GM21825 (cell line): ENCODE results near the gene DTD1.

Experiments
- ATAC-seq: cut with Tn5 transposase; IDR thresholded peaks from one replicate; pipeline ENCODE4 v1.9.1; 2021; ENCODE audit warnings: mild to moderate bottlenecking, moderate library complexity; ENCODE audit not compliant: unreplicated experiment

Gene DTD1

DNA sequence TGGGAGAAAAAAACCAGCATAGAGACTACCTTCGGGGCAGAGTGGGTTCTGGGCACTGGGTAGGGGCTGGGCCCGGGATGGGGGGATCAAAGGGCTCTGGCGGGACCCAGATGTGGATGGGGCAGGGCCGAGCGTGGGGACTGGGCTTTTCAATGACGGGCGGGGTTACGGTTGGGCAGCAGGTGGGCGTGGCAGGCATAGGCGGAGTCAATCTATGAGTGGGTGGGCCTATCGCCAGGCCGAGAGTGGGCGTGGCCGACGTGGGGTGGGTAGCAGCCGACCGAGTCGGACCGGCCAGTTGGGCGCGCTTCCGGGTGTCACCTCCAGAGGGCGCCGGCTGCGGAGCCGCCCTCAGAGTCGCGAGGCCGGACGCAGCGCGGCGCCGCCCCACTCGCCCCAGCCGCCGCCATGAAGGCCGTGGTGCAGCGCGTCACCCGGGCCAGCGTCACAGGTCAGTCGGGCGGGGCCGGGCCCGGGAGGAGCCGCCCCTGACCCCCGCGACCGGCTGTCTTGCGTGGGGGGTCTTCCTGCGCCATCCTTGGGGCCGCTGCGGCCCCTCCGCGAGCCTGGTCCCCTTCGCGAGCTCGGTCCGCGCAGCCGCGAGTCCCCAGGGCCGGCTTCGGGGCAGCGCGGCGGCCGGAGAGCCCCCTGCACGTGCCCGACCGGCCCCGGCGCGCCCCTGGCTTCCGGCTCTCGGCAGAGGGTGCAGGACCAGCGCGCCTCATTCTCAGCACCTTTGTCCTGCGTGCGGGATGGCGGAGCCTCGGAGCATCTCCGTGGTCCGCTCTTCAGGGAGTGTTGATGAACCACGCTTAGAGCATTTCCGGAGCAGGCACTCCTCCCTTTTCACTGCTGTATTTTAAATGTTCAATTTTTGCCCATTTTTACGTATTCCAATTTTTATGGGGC lies at the start of gene DTD1:
Gene DTD1, plus strand, starts transcription at position 390 of the 909 bp plus-strand sequence. Its CDS starts 19 bp downstream, at position 409.
- peak; percentile 89 for ATAC-seq

GRCh38 chr20:18541741-18542140 lies 46.1 kb upstream of the DTD1 start:
- no peak for ATAC-seq

GRCh38 chr20:18543216-18543615 lies 44.6 kb upstream of the DTD1 start:
- no peak for ATAC-seq

- no peak for ATAC-seq
These were observed 43.9 kb upstream of the DTD1 start for GRCh38 chr20:18543932-18544331.

- ATAC-seq, result no peak
These were observed 42.3 kb upstream of the DTD1 start for GRCh38 chr20:18545566-18545965.

- ATAC-seq, result no peak
These were observed 39.4 kb upstream of the DTD1 start for GRCh38 chr20:18548465-18548864.

- no peak for ATAC-seq
These were observed 34.1 kb upstream of the DTD1 start for GRCh38 chr20:18553746-18554145.

DNA sequence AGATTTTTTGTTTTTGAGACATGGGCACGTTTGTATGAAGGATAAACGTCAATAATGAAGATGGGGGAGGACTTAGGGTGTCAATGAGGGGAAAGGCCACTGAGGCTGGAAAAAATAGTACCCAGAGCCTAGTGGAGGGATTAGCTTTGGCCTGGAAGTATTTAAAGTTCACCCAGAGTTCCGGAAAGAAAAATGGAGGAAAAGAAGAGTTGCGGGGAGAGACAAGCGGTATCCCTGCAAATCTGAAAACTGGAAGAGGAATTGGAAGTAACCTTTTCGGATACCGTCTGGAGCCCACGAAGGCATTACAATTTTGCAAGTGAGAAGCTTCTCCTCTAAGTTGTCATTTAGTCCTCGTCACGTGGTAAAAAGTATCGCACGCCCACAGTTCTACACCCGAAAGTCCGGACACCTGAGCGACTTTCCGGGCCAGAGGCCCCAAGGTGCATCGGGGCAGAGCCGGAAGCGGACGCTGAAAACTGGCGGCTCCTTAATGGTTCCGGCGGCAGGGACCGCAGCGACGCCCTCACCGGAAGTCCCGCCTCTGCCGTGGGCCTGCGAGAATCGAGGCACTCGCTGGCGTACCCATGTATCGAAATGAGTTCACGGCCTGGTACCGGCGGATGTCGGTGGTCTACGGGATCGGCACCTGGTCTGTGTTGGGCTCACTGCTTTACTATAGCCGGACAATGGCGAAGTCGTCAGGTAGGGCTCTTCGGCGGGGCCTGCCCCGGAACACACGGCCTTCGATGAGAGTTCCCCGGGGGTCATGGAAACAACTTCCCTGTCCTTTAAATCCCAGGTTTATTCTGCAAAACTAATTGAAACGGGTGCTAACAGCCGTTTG lies 20.7 kb upstream of the DTD1 start, which contains the start of gene SMIM26:
Gene SMIM26, plus strand, starts transcription at position 541 of the 847 bp plus-strand sequence. Its CDS starts 47 bp downstream, at position 588.
- ATAC-seq, result peak; percentile 99

DNA sequence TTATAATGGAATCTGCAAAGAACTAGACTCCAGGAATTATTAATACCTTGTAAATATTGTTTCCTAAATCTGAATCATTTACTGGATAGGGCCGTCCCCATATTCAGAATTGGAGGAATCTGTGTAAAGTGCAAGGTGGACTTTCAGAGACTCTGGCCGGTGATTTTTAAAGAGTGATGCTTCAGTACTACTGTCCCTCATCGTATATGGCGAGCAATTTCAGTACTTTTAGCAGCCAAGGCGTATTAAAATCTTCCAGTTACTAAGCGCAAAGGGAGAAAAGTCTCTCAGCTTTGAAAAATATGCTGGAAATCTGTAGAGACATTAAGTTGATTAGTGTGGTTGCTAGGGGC lies 20.1 kb upstream of the DTD1 start:
- ATAC-seq, result peak; percentile 17

DNA sequence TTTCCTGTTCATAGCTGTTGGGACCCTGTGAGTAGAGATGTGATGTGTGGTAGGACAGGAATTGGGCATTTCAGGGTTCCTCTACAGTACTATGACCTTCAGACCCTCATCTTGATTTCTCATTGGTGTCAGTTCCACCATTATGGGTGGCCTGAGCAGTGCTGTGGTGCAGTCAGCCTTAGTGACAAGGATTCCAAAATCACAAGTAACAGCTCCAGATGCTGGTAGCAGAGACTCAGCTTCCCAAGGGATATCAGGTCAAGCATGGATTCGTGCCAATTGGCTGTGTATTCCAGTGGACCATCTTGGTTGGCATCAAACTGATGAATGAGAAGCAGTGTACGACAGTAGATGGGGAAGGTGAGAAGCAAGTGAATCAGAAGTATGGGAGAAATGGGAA lies 16.8 kb upstream of the DTD1 start:
- ATAC-seq, result no peak

- no peak for ATAC-seq
These were observed 16.3 kb upstream of the DTD1 start for GRCh38 chr20:18571578-18571977.

GRCh38 chr20:18577942-18578341 lies 9.9 kb upstream of the DTD1 start:
- ATAC-seq, result no peak

- no peak for ATAC-seq
These were observed 9.3 kb upstream of the DTD1 start for GRCh38 chr20:18578581-18578980.

DNA sequence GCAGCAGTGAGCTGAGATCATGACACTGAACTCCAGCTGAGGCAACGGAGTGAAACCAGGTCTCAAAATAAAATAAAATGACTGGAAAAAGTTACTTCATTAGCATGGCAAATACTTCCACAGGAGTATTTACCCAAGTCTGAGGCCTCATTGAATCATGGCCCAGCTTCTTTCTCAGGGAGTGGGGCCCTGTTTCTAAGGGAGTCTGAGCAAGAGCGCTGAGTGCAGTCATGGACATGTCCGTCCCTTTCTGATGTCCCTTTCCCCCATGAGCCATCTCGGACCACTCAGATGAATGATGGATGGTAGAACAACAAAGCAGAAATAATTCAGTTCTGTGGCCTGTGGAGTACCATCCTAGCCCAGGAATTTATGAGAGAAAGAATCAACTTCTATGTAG lies 7.8 kb upstream of the DTD1 start:
- ATAC-seq, result no peak

- no peak for ATAC-seq
These were observed 2.7 kb upstream of the DTD1 start for GRCh38 chr20:18585134-18585533.

DNA sequence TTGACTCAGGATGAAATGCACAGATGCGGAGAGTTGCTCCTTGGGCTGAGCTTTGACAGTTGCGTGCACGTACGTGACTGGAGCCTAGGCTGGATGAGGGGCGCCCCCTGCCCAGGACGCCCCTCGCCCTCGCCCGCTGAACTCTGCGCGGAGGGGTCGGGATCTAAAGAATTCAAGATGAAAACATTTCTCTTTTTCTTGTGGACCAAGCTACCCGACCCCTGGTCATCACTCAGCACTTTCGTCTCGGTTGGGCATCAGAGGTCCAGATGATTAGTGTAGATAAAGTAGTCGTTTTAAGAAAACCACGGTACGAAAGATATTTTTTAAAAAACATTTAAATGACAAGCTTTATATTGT lies 700 bp downstream of the DTD1 start:
- peak; percentile 4 for ATAC-seq

DNA sequence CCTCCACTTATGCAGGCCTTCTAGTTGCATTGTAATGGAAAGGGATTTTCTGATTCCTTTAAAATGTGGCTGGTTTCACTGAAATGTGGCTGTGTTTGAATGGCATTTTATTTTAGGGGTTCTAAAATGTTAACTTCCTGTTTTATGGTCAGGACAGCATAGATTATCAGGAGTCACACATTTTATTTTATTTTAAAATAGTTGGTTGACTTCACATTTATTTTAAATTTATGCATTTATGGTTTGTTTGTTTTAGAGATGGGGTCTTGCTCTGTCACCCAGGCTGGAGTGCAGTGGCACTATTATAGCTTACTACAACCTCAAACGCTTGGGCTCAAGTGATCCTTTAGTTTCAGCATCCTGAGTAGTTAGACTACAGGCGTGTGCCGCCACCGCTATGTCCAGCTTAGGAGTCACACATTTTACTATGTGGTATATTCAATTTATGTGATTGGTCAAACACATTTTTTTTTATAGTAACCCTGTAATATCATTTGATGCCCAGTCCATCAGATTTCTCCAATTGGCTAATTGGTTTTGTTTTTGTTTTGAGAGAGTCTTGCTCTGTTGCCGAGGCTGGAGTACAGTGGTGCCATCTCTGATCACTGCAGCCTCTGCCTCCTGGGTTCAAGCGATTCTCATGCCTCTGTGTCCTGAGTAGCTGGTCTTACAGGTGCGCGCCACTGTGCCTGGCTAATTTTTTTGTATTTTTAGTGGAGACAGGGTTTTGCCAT lies 2.3 kb downstream of the DTD1 start:
- no peak for ATAC-seq

DNA sequence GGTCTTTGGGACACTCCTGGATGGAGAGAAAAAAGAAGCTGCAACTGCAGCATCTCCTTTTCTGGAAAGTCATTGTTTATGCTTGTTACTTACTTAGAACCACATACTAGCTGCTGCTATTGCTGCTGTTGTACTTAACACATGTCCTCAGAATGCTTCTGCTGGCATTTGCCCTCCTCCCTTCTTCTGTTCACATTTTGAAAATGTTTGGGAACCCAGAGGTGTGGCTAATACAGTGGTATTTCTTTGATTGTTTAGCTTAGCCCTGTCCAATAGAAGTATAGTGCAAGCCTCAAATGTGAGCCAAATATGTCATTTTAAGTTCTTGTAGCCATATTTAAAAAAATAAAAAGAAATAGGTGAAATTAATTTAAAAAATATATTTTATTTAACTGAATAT lies 8.4 kb downstream of the DTD1 start:
- no peak for ATAC-seq

DNA sequence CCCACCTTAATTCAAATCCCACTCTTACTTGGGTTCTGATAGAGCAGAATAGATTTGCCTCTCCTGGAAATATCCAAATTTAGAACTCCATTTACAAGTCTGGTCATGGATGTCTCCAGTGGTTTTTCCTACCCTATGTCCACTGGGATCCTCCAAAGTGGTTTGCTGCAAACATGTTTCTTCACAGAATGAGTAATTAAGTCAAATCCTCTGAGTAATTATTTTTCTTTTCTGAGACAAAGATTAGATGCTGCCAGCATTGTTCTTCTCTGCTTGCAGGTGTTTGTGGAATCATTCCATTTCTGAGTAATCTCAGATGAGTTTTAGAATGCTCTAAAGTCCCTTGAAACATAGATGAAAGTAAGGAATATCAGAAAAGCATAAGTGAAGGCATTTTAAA lies 21.9 kb downstream of the DTD1 start:
- ATAC-seq, result no peak

DNA sequence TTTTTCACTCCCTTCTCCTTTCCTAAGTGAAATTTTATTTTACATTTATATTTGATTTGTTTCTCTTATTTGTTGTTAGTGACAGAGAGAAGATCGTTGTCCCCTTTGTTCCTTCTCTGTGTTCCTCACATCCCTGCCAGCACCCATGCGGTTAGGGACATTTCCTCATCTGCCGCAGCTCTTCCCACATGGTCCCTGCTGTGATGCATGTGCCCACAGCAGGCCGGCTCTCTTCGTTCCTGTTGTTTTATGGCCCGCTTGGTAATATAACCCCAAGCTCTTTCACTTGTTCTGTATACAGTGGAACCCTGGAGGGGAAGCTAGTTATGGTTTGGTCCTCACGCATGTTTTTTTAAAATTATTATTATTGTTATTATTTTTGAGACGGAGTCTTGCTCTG lies 23.6 kb downstream of the DTD1 start:
- no peak for ATAC-seq

- no peak for ATAC-seq
These were observed 25.7 kb downstream of the DTD1 start for GRCh38 chr20:18613553-18613952.
